H1 (cell line): ENCODE data around the gene HFE.

Source experiments
- CREB1 ChIP-seq: IDR thresholded peaks from 2 replicates; pipeline ENCODE4 v1.6.1; 2012; ENCODE audit warnings: inconsistent platforms
- HDAC2 ChIP-seq, 2 experiments: fragments of 300-600 bp in 1 of 2; sonication (generic) in 1 of 2; IDR thresholded peaks; 2 replicates each; pipeline ENCODE4 v1.6.1; 2011 to 2012; ENCODE audit warnings: low read depth in 2 of 2, low read length in 2 of 2, mild to moderate bottlenecking in 2 of 2, moderate library complexity in 2 of 2, borderline replicate concordance in 1 of 2, inconsistent platforms in 1 of 2
- POLR2A ChIP-seq, 2 experiments: IDR thresholded peaks; 1 replicate in 1 of 2; 2 replicates in 1 of 2; pipeline ENCODE4 v1.6.1; 2011; ENCODE audit warnings: low read depth in 2 of 2, low read length in 2 of 2, mild to moderate bottlenecking in 2 of 2; ENCODE audit errors: control extremely low read depth in 1 of 2
- POLR2AphosphoS5 ChIP-seq: IDR thresholded peaks from 2 replicates; pipeline ENCODE4 v1.6.1; 2011; ENCODE audit warnings: low read depth, low read length
- SIN3A ChIP-seq, 2 experiments: IDR thresholded peaks in 1 of 2; conservative IDR thresholded peaks in 1 of 2; 2 replicates each; pipeline ENCODE4 v1.6.1; 2011 to 2012; ENCODE audit warnings: low read length in 2 of 2, improper control_type of control experiment in 1 of 2, low read depth in 1 of 2, mild to moderate bottlenecking in 1 of 2
- TAF1 ChIP-seq: IDR thresholded peaks from 2 replicates; pipeline ENCODE4 v1.6.1; 2011; ENCODE audit warnings: mild to moderate bottlenecking, low read depth, low read length
- YY1 ChIP-seq: IDR thresholded peaks from 2 replicates; pipeline ENCODE4 v1.6.1; 2011; ENCODE audit warnings: low read depth, mild to moderate bottlenecking, low read length
- TF ChIP-seq, protein P1 (sequence below), 3 experiments: IDR thresholded peaks; 1 replicate in 2 of 3; 2 replicates in 1 of 3; pipeline versions ENCODE4 v1.5.1 to v1.6.1; 2011; ENCODE audit warnings: low read length in 3 of 3, mild to moderate bottlenecking in 3 of 3, inconsistent platforms in 2 of 3, low read depth in 1 of 3, moderate library complexity in 1 of 3; ENCODE audit not compliant: insufficient read depth in 1 of 3; ENCODE audit errors: control extremely low read depth in 1 of 3
- TF ChIP-seq, protein P2 (sequence below): IDR thresholded peaks from 2 replicates; pipeline ENCODE4 v1.6.1; 2012; ENCODE audit warnings: low read length, inconsistent platforms
- TF ChIP-seq, protein P3 (sequence below): IDR thresholded peaks from 2 replicates; pipeline ENCODE4 v1.6.1; 2011; ENCODE audit warnings: low read length, improper control_type of control experiment

DNA sequence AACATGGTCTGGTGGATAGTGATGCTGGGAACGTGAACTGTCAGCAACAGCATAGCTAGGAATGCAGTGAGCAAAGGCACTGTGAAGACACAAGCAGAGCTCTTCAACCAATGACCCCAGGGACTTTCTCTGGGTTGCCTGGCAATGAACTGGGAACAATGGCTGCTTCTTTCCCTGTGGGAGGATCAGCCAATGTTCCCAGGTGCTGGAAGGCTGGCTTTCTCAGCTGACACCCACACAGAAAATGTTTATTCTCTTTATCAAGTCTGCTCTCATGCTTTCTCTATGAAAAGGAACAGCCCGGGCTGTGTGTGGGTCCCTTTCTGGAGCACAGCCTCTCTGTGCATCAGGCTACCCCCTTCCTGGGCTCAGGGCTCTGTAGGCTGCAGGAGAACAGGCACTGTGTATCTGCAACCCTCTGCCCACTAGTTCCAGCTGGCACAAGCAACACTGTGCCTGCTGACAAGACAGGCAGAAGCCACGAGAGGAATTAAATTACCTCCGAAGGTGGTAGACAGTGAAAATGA, 54.2 kb downstream of the HFE start:
- TF ChIP-seq SIN3A (conservative IDR thresholded peaks at IDR 0.05 in 1 of 2, IDR thresholded peaks at IDR 0.05 in 1 of 2; ENCODE audit: low read depth in 1 of 2, low read length in 2 of 2) = no peak
- TF ChIP-seq TAF1 = no peak
- TF ChIP-seq YY1 = no peak
- TF ChIP-seq, protein P1, sequence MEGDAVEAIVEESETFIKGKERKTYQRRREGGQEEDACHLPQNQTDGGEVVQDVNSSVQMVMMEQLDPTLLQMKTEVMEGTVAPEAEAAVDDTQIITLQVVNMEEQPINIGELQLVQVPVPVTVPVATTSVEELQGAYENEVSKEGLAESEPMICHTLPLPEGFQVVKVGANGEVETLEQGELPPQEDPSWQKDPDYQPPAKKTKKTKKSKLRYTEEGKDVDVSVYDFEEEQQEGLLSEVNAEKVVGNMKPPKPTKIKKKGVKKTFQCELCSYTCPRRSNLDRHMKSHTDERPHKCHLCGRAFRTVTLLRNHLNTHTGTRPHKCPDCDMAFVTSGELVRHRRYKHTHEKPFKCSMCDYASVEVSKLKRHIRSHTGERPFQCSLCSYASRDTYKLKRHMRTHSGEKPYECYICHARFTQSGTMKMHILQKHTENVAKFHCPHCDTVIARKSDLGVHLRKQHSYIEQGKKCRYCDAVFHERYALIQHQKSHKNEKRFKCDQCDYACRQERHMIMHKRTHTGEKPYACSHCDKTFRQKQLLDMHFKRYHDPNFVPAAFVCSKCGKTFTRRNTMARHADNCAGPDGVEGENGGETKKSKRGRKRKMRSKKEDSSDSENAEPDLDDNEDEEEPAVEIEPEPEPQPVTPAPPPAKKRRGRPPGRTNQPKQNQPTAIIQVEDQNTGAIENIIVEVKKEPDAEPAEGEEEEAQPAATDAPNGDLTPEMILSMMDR (IDR thresholded peaks at IDR 0.05; ENCODE audit: control extremely low read depth in 1 of 3, insufficient read depth in 1 of 3, low read depth in 1 of 3, low read length in 3 of 3) = no peak
- TF ChIP-seq, protein P2, sequence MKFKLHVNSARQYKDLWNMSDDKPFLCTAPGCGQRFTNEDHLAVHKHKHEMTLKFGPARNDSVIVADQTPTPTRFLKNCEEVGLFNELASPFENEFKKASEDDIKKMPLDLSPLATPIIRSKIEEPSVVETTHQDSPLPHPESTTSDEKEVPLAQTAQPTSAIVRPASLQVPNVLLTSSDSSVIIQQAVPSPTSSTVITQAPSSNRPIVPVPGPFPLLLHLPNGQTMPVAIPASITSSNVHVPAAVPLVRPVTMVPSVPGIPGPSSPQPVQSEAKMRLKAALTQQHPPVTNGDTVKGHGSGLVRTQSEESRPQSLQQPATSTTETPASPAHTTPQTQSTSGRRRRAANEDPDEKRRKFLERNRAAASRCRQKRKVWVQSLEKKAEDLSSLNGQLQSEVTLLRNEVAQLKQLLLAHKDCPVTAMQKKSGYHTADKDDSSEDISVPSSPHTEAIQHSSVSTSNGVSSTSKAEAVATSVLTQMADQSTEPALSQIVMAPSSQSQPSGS = no peak
- no peak for TF ChIP-seq POLR2A (IDR thresholded peaks at IDR 0.05; ENCODE audit: control extremely low read depth in 1 of 2, low read depth in 2 of 2, low read length in 2 of 2)
- TF ChIP-seq, protein P3, sequence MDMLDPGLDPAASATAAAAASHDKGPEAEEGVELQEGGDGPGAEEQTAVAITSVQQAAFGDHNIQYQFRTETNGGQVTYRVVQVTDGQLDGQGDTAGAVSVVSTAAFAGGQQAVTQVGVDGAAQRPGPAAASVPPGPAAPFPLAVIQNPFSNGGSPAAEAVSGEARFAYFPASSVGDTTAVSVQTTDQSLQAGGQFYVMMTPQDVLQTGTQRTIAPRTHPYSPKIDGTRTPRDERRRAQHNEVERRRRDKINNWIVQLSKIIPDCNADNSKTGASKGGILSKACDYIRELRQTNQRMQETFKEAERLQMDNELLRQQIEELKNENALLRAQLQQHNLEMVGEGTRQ = no peak
- no peak for TF ChIP-seq POLR2AphosphoS5
- no peak for TF ChIP-seq CREB1
- TF ChIP-seq HDAC2 (IDR thresholded peaks at IDR 0.05; ENCODE audit: borderline replicate concordance in 1 of 2, low read depth in 2 of 2, low read length in 2 of 2) = no peak
